ENCODE data around the gene NSG1. TPM values are rescaled to one million over a fixed set of nuclear protein-coding genes. Genes with fewer than 3 reads are reported as not detected.

The NSG1 gene
- total and polyA plus RNA-seq, 2 of the 4 experiments (the other 2 are of a cell fraction) = 0.72 to 1.6 TPM

DNA sequence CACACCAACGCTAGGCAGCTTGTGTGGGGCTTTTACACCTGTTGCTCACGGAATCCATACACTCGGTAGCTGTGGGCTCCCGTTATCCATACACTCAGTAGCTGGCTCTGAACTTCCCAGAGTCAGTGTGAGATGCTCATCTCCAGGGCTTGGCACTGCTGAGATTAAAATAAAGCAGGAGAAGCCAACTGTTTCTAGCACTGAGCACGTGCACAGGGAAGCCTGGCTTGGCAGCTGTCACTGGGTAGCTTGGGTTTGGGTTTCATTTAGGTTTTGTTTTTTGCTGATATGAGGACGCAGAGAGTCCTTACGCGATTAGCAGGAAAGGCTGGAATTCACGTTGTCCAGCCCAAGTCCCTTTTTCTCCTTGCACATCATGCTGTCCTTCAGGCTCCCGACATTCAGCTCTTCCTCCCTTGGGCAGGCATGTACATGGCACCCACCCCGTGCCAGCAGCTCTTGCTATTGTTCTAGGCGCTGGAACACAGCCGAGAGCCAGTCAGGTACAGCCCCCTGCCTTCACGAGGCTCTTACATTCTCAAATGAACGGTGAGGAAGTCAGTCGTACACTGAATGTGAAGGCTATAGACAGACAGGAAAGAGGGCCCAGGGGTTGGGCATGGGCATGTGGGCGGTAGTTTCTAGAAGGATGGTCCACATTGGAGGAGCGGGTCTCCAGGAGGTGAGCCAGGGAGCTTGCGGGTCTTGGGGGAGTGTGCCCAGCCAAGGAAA, 25.9 kb downstream of the NSG1 start:
- H3K27me3 ChIP-seq (ENCODE audit: control insufficient read depth, insufficient read depth, low read length) = no peaks in the 10 kb centered on the region
- H2BK5ac ChIP-seq (ENCODE audit: low read depth, low read length, poor library complexity, severe bottlenecking) = no peak overlapping the region
- dilution Hi-C loops (cut with HindIII; ENCODE audit: low sequenced_read_pairs, unreplicated experiment) (no loop called here), in situ Hi-C loops (cut with MboI; ENCODE audit: low sequenced_read_pairs) (no loop called here), intact Hi-C loops (cut with micrococcal nuclease) (no loop called here)
- no peak overlapping the region for H4K91ac ChIP-seq (ENCODE audit: insufficient read depth, low read depth, low read length)
- no peak overlapping the region for H4K5ac ChIP-seq (ENCODE audit: low read depth, low read length)
- H3K36me3 ChIP-seq (ENCODE audit: control insufficient read depth, insufficient read depth, low read length) = peaks cover 11% of the 10 kb centered on the region
- H3K56ac ChIP-seq (ENCODE audit: extremely low read depth, insufficient read depth, low read length) = no peak overlapping the region
- no peaks in the 10 kb centered on the region for H3K4me1 ChIP-seq (ENCODE audit: control insufficient read depth, insufficient read depth, low read length)
- no peak overlapping the region for H2AFZ ChIP-seq (replicated peaks; ENCODE audit: low read length, poor library complexity)
- DNase-seq (no peak), ATAC-seq (ENCODE audit: low read depth) (no peak)
- no peak overlapping the region for H2AK9ac ChIP-seq (replicated peaks; ENCODE audit: low read depth, low read length, poor library complexity)
- no peak overlapping the region for H4K8ac ChIP-seq (ENCODE audit: low read depth in 2 of 2, low read length in 2 of 2)
- H2BK15ac ChIP-seq (ENCODE audit: low read depth, low read length) = no peak overlapping the region
- 80% methylated on average over 2 of the region's 19 CpGs; no CpG with 5 or more reads in 1 of the 2 experiments for WGBS, 2 experiments (ENCODE audit: extremely low coverage in 2 of 2, insufficient read length in 1 of 2)
- H3K23ac ChIP-seq (ENCODE audit: low read depth, low read length) = no peak overlapping the region
- no peak overlapping the region for H2AK5ac ChIP-seq (ENCODE audit: low read depth, low read length)
- TF ChIP-seq, protein P1, sequence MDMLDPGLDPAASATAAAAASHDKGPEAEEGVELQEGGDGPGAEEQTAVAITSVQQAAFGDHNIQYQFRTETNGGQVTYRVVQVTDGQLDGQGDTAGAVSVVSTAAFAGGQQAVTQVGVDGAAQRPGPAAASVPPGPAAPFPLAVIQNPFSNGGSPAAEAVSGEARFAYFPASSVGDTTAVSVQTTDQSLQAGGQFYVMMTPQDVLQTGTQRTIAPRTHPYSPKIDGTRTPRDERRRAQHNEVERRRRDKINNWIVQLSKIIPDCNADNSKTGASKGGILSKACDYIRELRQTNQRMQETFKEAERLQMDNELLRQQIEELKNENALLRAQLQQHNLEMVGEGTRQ (IDR thresholded peaks at IDR 0.05; ENCODE audit: low read depth, low read length) = no peak
- TF ChIP-seq, protein P2, sequence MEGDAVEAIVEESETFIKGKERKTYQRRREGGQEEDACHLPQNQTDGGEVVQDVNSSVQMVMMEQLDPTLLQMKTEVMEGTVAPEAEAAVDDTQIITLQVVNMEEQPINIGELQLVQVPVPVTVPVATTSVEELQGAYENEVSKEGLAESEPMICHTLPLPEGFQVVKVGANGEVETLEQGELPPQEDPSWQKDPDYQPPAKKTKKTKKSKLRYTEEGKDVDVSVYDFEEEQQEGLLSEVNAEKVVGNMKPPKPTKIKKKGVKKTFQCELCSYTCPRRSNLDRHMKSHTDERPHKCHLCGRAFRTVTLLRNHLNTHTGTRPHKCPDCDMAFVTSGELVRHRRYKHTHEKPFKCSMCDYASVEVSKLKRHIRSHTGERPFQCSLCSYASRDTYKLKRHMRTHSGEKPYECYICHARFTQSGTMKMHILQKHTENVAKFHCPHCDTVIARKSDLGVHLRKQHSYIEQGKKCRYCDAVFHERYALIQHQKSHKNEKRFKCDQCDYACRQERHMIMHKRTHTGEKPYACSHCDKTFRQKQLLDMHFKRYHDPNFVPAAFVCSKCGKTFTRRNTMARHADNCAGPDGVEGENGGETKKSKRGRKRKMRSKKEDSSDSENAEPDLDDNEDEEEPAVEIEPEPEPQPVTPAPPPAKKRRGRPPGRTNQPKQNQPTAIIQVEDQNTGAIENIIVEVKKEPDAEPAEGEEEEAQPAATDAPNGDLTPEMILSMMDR (conservative IDR thresholded peaks at IDR 0.05; ENCODE audit: low read depth, low read length) = no peak
- TF ChIP-seq POLR2A (IDR thresholded peaks at IDR 0.05; ENCODE audit: low read depth, low read length) (no peak), CEBPB (IDR thresholded peaks at IDR 0.05; ENCODE audit: low read depth, low read length) (no peak), RFX5 (IDR thresholded peaks at IDR 0.05; ENCODE audit: low read depth, low read length) (no peak), FOS (IDR thresholded peaks at IDR 0.05; ENCODE audit: low read depth, low read length) (no peak), RAD21 (IDR thresholded peaks at IDR 0.05; ENCODE audit: low read length) (no peak), MAFK (IDR thresholded peaks at IDR 0.05; ENCODE audit: low read depth, low read length) (no peak), CHD1 (IDR thresholded peaks at IDR 0.05; ENCODE audit: low read depth, low read length) (no peak), MAZ (IDR thresholded peaks at IDR 0.05; ENCODE audit: borderline replicate concordance, low read depth, low read length) (no peak), NFE2L2 (IDR thresholded peaks at IDR 0.05; ENCODE audit: low read depth, low read length) (no peak), MXI1 (IDR thresholded peaks at IDR 0.05; ENCODE audit: borderline replicate concordance, low read depth, low read length) (no peak), RCOR1 (IDR thresholded peaks at IDR 0.05; ENCODE audit: insufficient replicate concordance, low read length) (no peak), SMC3 (IDR thresholded peaks at IDR 0.05; ENCODE audit: low read depth, low read length) (no peak), BHLHE40 (IDR thresholded peaks at IDR 0.05; ENCODE audit: low read depth, low read length) (no peak)
- no peak overlapping the region for H3K18ac ChIP-seq (ENCODE audit: low read depth, low read length)
- no peak overlapping the region for H2BK120ac ChIP-seq (ENCODE audit: low read depth, low read length)
- CTCF ChIA-PET = no interaction called here
- H3K4me2 ChIP-seq (ENCODE audit: low read depth, low read length) = no peak overlapping the region
- H3K14ac ChIP-seq (replicated peaks; ENCODE audit: low read depth, low read length) = no peak overlapping the region
- POLR2A ChIA-PET (ENCODE audit: unreplicated experiment) = no interaction called here
- no peaks in the 10 kb centered on the region for H3K79me1 ChIP-seq (ENCODE audit: low read depth in 1 of 2, low read length in 2 of 2)
- H3K9ac ChIP-seq (ENCODE audit: low read depth, low read length) = no peak overlapping the region
- no peak overlapping the region for H3K4me3 ChIP-seq (ENCODE audit: insufficient read depth, low read depth, low read length)
- no peak overlapping the region for H3K4ac ChIP-seq (ENCODE audit: low read depth, low read length)
- no peak overlapping the region for H2BK20ac ChIP-seq (ENCODE audit: low read depth, low read length)
- H3K9me3 ChIP-seq (ENCODE audit: control insufficient read depth, insufficient read depth, low read length) = no peaks in the 10 kb centered on the region
- H3K9me1 ChIP-seq (ENCODE audit: insufficient read depth, low read length) = 0 out of 2 replicates have a peak, but pooled peaks cover 4% of the 10 kb centered on the region
- H4K20me1 ChIP-seq (ENCODE audit: insufficient read depth, low read length) = no peaks in the 10 kb centered on the region
- BruUV-seq (replicated peaks) = no TSS peak
- no peak overlapping the region for H3K27ac ChIP-seq (ENCODE audit: insufficient read depth, low read length)
